Cardiac muscle cell (in vitro differentiated cells and primary cell): Measurements from ENCODE around the gene SEC23IP. TPM values are rescaled to one million over a fixed set of nuclear protein-coding genes. Genes with fewer than 3 reads are reported as not detected.
A peak's percentile ranks its signal among the peaks of the same experiment; 100 is the strongest.
"Not testable (repeated sequence)": the region's sequence is repeated elsewhere in the genome, so short reads cannot be mapped to it uniquely, and the experiment has no call there.

Experiments used
- DNase-seq, 2 donors: peaks; one replicate each; pipeline versions ENCODE4 v3.0.0 to v3.0.0-alpha.2; 2010 to 2017; ENCODE audit warnings: low read depth in 1 of 2, low spot score in 1 of 2
- H3K27ac ChIP-seq: fragments of 200-600 bp; sonication (generic); 2 replicates; pipeline ENCODE4 v1.5.1; 2016
- H3K27me3 ChIP-seq: fragments of 200-600 bp; sonication (generic); 2 replicates; pipeline ENCODE4 v1.6.0; 2016; ENCODE audit warnings: control low read depth
- H3K36me3 ChIP-seq: fragments of 200-600 bp; sonication (generic); 2 replicates; pipeline ENCODE4 v1.5.1; 2016; ENCODE audit warnings: control low read depth
- H3K4me1 ChIP-seq: fragments of 200-600 bp; sonication (generic); 2 replicates; pipeline ENCODE4 v1.8.1; 2017; ENCODE audit warnings: low read depth, mild to moderate bottlenecking, mixed run types
- H3K4me3 ChIP-seq: fragments of 200-600 bp; sonication (generic); 2 replicates; pipeline ENCODE4 v1.5.1; 2016; ENCODE audit warnings: mild to moderate bottlenecking
- H3K9me3 ChIP-seq: fragments of 200-600 bp; sonication (generic); 2 replicates; pipeline ENCODE4 v1.5.1; 2017; ENCODE audit warnings: low read depth, mild to moderate bottlenecking, control low read depth
- polyA plus RNA-seq: library from polyadenylated mRNA; unstranded; fragments of >200 nt; fragmentation: Nextera tagmentation; extraction: Ambion mirVana; gene quantifications from 2 replicates; pipeline ENCODE4 v1.2.1, GENCODE V29; 2016
- total RNA-seq: library from RNA; depleted of rRNA; stranded (reverse); fragments of >200 nt; gene quantifications from 2 replicates; pipeline ENCODE4 v1.2.3, GENCODE V29; 2016
- TF ChIP-seq, protein P1 (sequence below): IDR thresholded peaks from 2 replicates; pipeline ENCODE4 v1.5.1; 2012; ENCODE audit warnings: low read depth, mild to moderate bottlenecking, low read length

Gene SEC23IP
- total and polyA plus RNA-seq, 2 experiments from 2014 or later: 42.1 to 42.8 TPM

DNA sequence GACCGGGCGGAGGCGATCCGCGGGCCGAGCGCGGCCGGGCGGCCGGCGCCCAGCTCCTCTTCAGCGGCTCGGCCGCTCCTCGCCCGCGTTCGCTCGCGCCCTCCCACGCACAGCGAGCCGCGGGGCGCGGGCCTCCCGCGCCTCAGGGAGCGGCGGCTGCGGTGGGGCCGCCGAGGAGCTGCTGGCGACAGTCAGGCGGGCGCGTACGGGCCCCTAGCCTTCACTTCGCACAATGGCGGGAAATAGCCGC, 20.0 kb upstream of the SEC23IP start, which contains the start of gene MCMBP:
Gene MCMBP (minus strand): TSS at position 234 of the 250 bp plus-strand sequence. CDS start 259 bp downstream, outside the sequence.
- no peaks in the 10 kb centered on the region for H3K36me3 ChIP-seq
- peak within 1 kb of the TSS; percentile 52 for H3K4me3 ChIP-seq
- no peaks in the 10 kb centered on the region for H3K27me3 ChIP-seq
- peaks cover 11% of the 10 kb centered on the region for H3K4me1 ChIP-seq
- DNase-seq: no peak
- TF ChIP-seq, protein P1, sequence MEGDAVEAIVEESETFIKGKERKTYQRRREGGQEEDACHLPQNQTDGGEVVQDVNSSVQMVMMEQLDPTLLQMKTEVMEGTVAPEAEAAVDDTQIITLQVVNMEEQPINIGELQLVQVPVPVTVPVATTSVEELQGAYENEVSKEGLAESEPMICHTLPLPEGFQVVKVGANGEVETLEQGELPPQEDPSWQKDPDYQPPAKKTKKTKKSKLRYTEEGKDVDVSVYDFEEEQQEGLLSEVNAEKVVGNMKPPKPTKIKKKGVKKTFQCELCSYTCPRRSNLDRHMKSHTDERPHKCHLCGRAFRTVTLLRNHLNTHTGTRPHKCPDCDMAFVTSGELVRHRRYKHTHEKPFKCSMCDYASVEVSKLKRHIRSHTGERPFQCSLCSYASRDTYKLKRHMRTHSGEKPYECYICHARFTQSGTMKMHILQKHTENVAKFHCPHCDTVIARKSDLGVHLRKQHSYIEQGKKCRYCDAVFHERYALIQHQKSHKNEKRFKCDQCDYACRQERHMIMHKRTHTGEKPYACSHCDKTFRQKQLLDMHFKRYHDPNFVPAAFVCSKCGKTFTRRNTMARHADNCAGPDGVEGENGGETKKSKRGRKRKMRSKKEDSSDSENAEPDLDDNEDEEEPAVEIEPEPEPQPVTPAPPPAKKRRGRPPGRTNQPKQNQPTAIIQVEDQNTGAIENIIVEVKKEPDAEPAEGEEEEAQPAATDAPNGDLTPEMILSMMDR: no peak
- peak within 1 kb of the TSS; percentile 90 for H3K27ac ChIP-seq
- H3K9me3 ChIP-seq: no peaks in the 10 kb centered on the region

DNA sequence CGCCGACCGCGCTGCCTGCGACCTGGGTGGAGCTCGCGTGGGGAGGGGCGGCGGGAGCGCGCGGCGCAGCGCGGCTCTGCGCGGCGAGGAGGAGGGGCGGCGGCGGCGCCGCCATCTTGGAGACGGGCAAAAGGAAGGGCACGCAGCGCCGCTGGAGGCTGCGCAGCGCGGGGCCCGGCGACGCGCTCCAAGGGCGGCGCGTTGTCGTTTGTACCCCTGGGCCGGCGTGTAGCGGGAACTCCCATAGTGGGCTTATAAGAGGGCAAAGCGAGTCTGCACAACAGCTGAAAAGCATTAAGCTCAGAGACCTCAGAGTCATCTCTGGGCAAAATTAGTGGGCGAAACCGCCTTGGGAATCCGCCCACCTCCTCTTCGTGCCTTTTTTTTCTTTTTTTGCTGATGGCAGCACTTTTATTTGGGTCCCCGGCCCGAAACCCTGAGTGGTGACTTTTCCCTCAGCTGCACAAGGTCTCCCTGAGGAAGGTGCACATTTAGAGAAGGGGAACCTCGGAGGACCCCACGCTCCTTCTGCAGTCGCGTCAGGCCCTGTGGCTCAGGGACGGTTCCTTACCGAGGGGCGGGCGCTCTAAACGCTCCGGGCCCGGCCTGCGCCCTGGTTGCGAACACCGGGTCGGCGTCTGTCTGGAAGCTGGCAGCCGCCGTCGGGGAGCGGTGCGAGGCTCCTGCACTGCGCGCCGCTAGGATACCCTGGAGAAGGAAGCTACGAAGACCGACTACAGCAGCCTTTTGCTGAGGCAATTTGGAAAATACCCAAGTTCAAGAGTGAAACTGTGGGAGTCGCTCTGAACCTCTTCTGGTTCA, 19.5 kb upstream of the SEC23IP start:
- DNase-seq: peak; percentile 89 to 90
- Histone ChIP-seq H3K27ac (peak overlapping the region; percentile 90), H3K4me3 (peak overlapping the region; percentile 52), H3K36me3 (no peaks in the 10 kb centered on the region), H3K4me1 (peaks cover 11% of the 10 kb centered on the region), H3K9me3 (no peaks in the 10 kb centered on the region), H3K27me3 (no peaks in the 10 kb centered on the region)
- TF ChIP-seq, protein P1: no peak

DNA sequence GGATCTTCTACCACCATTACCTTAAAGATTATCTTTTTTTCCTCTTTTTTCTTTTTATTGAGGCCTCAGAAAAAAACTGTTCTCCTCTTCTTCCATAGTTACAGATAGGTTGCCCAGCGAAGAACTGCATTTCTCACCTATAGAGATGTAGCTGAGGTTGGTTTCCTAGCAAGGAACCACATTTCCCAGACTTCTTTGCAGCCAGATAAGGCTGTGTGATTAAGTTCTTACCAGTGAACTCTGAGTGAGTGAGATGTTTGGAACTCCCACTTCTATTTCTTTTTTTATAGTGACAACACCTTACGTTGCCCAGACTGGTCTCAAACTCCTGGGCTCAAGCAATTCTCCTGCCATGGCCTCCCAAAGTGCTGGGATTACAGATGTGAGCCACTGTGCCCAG, 14.0 kb upstream of the SEC23IP start:
- no peak for DNase-seq
- no peak overlapping the region for H3K4me3 ChIP-seq
- H3K36me3 ChIP-seq: no peaks in the 10 kb centered on the region
- TF ChIP-seq, protein P1: no peak
- H3K9me3 ChIP-seq: no peaks in the 10 kb centered on the region
- H3K27ac ChIP-seq: no peak overlapping the region
- peaks cover 6% of the 10 kb centered on the region for H3K4me1 ChIP-seq
- no peaks in the 10 kb centered on the region for H3K27me3 ChIP-seq

DNA sequence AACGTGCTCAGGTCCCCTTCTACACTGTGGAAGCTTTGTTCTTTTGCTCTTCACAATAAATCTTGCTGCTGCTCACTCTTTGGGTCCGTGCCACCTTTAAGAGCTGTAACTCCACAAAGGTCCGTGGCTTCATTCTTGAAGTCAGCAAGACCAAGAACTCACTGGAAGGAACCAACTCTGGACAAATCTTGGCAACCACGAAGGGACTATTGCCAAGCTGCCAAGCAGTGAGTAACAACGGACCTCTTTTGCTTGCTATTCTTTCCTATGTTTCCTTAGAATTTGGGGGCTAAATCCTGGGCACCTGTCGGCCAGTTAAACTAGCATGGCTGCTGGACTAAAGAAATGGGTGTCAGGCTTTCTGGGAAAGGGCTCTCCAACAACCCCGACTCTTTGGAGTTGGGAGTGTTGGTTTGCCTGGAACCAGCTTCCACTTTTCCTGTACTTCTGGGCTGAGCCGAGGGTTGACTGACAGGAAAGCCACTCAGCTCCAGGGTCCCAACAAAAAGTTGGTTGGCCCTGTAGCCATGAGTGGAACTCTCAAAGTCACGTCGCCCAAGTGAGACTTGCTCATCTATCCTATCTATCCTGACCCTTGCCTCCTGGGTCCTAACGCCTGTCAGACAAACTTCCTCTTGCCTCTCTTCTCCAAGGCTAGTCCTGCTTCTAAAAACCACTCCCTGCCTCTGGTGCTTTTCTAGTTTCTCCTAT, 8.5 kb upstream of the SEC23IP start:
- not testable (repeated sequence) for DNase-seq, H3K27ac ChIP-seq, H3K27me3 ChIP-seq, H3K36me3 ChIP-seq, H3K4me1 ChIP-seq, H3K9me3 ChIP-seq, H3K4me3 ChIP-seq

DNA sequence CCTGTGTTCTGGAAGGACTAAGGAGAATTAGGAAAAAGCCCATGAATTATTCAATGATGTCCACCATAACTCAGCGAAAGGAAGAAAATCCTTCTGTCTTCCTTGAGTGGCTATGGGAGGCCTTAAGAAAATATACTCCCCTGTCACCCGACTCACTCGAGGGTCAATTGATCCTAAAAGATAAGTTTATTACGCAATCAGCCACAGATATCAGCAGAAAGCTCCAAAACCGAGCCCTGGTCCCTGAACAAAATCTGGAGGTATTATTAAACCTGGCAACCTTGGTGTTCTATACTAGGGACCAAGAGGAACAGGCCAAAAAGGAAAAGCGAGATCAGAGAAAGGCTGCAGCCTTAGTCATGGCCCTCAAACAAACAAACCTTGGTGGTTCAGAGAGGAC, 6.5 kb upstream of the SEC23IP start:
- H3K4me1 ChIP-seq, H3K36me3 ChIP-seq, H3K27me3 ChIP-seq, H3K4me3 ChIP-seq, H3K9me3 ChIP-seq, H3K27ac ChIP-seq, DNase-seq: not testable (repeated sequence)

DNA sequence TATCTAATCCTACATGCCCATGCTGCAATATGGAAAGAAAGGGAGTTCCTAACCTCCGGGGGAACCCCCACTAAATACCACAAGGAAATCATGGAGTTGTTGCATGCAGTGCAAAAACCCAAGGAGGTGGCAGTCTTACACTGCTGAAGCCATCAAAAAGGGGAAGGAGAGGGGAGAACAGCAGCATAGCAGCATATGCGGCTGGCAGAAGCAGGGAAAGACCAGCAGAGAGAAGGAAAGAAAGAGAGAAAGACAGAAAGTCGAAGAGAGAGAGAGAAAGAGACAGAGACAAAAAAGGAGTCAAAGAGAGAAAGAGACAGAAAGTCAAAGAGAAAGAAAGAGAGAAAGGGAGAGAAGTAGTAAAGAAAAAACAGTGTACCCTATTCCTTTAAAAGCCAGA, 3.8 kb upstream of the SEC23IP start:
- DNase-seq, H3K27ac ChIP-seq, H3K27me3 ChIP-seq, H3K4me1 ChIP-seq, H3K9me3 ChIP-seq, H3K4me3 ChIP-seq, H3K36me3 ChIP-seq: not testable (repeated sequence)

DNA sequence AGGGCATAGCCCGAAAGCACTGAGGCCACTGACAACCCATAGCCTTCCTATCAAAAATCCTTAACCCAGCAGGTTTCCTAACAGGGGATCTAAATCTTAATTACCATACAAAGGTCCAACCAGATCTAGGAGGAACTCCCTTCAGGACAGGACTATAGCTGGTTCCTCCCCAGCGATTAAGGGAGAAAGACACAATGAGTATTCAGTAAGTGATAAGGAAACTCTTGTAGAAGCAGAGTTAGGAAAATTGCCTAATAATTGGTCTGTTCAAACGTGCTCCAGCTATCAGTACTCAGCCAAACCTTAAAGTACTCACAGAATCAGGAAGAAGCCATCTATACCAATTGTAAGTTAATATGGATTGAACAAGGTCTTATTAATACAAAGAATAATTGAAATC, 3.3 kb upstream of the SEC23IP start:
- DNase-seq, H3K4me1 ChIP-seq, H3K9me3 ChIP-seq, H3K4me3 ChIP-seq, H3K27me3 ChIP-seq, H3K27ac ChIP-seq, H3K36me3 ChIP-seq: not testable (repeated sequence)

DNA sequence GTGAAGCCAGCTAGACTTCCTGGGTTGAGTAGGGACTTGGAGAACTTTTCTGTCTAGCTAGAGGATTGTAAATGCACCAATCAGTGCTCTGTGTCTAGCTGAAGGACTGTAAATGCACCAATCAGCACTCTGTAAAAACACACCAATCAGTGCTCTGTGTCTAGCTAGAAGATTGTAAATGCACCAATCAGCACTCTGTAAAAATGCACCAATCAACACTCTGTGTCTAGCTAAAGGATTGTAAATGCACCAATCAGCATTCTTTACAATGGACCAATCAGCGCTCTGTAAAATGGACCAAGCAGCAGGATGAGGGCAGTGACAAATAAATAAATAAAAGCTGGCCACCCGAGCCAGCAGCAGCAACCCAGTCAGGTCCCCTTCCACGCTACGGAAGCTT, 2.2 kb upstream of the SEC23IP start:
- H3K4me1 ChIP-seq, H3K36me3 ChIP-seq, H3K27me3 ChIP-seq, H3K27ac ChIP-seq, DNase-seq, H3K4me3 ChIP-seq, H3K9me3 ChIP-seq: not testable (repeated sequence)

DNA sequence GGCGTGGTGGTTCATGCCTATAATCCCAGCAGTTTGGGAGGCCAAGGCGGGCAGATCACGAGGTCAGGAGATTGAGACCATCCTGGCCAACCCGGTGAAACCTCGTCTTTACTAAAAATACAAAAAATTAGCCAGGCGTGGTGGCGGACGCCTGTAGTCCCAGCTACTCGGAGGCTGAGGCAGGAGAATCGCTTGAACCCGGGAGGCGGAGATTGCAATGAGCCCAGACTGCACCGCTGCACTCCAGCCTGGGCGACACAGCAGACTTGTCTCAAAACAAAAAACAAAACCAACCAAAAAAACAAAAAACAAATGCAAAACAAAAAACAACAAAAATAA, 712 bp upstream of the SEC23IP start:
- not testable (repeated sequence) for H3K27me3 ChIP-seq, H3K36me3 ChIP-seq, DNase-seq, H3K27ac ChIP-seq, H3K9me3 ChIP-seq
- H3K4me3 ChIP-seq: peak overlapping the region; percentile 100
- peaks cover 19% of the 10 kb centered on the region for H3K4me1 ChIP-seq
